ENCODE data around the gene ARID2. TPM values are rescaled to one million over a fixed set of nuclear protein-coding genes. Genes with fewer than 3 reads are reported as not detected.

Gene ARID2
- total and polyA plus RNA-seq, 2 donors (not counting 1 experiment from before 2014, with no cell fraction given) = 5.0 to 49.2 TPM

DNA sequence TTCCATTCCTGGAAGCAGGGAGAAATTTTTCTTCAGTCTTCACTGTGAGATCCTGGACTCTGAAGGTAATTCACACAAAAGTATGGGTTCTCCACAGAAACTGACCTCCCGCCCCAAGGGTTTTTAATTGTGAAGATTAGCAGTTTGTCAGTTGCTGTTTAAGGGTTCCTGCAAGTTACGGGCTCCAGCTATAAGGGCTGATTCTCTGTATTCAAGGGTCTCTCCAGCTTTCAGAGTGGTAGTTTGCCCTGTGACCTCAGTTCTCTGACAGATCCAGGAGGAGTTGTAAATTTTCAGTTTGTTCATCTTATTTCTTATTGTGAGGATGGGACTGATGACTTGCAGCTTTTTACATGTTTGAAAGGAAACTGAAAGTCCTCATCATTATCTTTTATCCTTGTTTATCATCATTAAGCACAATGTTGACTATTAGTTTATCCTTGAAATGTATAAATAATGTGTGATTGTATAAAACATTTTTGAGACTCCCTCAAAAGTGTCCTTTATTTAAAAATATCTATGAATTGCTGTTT, 149.9 kb downstream of the ARID2 start:
- no peaks in the 10 kb centered on the region for H3K9me3 Mint-ChIP-seq (ENCODE audit: insufficient read depth)
- Histone ChIP-seq H3K4me1 (ENCODE audit: control insufficient read depth in 2 of 2, insufficient read depth in 2 of 2, low read length in 2 of 2) (no peaks in the 10 kb centered on the region), H3K27me3 (replicated peaks in 1 of 4; ENCODE audit: control extremely low read depth in 1 of 4, control insufficient read depth in 3 of 4, insufficient read depth in 4 of 4, low read length in 3 of 4) (no peaks in the 10 kb centered on the region), H2AFZ (ENCODE audit: insufficient read depth, low read depth, low read length, poor library complexity, severe bottlenecking) (no peak overlapping the region), H3K4me3 (ENCODE audit: control extremely low read depth in 1 of 5, extremely low read depth in 1 of 5, insufficient read depth in 1 of 5, low read depth in 2 of 5, low read length in 4 of 5) (no peak overlapping the region), H3K27ac (ENCODE audit: low read length in 2 of 2) (no peak overlapping the region), H3K79me2 (ENCODE audit: control insufficient read depth, insufficient read depth, low read length) (no peaks in the 10 kb centered on the region), H3K4me2 (replicated peaks; ENCODE audit: low read depth, low read length, poor library complexity, severe bottlenecking) (no peak overlapping the region), H3K9me3 (ENCODE audit: control extremely low read depth in 1 of 3, control insufficient read depth in 2 of 3, insufficient read depth in 1 of 3, low read length in 2 of 3) (peaks cover 0 to 2% (median 0%) of the 10 kb centered on the region in 3 donors), H3K36me3 (replicated peaks in 1 of 2; ENCODE audit: control extremely low read depth in 1 of 2, control insufficient read depth in 1 of 2, extremely low read depth in 1 of 2, insufficient read depth in 2 of 2, low read length in 1 of 2) (peaks cover 20 to 34% of the 10 kb centered on the region in 2 experiments), H4K20me1 (ENCODE audit: control insufficient read depth, insufficient read depth, low read length, poor library complexity, severe bottlenecking) (no peaks in the 10 kb centered on the region), H3K9ac (ENCODE audit: low read length) (no peak overlapping the region)
- TF ChIP-seq, protein P1, sequence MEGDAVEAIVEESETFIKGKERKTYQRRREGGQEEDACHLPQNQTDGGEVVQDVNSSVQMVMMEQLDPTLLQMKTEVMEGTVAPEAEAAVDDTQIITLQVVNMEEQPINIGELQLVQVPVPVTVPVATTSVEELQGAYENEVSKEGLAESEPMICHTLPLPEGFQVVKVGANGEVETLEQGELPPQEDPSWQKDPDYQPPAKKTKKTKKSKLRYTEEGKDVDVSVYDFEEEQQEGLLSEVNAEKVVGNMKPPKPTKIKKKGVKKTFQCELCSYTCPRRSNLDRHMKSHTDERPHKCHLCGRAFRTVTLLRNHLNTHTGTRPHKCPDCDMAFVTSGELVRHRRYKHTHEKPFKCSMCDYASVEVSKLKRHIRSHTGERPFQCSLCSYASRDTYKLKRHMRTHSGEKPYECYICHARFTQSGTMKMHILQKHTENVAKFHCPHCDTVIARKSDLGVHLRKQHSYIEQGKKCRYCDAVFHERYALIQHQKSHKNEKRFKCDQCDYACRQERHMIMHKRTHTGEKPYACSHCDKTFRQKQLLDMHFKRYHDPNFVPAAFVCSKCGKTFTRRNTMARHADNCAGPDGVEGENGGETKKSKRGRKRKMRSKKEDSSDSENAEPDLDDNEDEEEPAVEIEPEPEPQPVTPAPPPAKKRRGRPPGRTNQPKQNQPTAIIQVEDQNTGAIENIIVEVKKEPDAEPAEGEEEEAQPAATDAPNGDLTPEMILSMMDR (IDR thresholded peaks at IDR 0.05) = no peak
- no peak for TF ChIP-seq EZH2 (IDR thresholded peaks at IDR 0.05; ENCODE audit: borderline replicate concordance, insufficient read depth, low read depth, low read length, poor library complexity, severe bottlenecking)
- H3K4me3 Mint-ChIP-seq = no peak overlapping the region
- ChIA-PET CTCF (no interaction called here), POLR2A (no interaction called here)
- H3K27me3 Mint-ChIP-seq = no peaks in the 10 kb centered on the region
- intact Hi-C loops (cut with micrococcal nuclease) = no loop called here
- H3K27ac Mint-ChIP-seq = no peak overlapping the region
- no peak for DNase-seq
- no peaks in the 10 kb centered on the region for H3K4me1 Mint-ChIP-seq
- WGBS (ENCODE audit: insufficient coverage) = 100% methylated on average over 1 of the region's 2 CpGs
- no peak for ATAC-seq (ENCODE audit: low read depth)

DNA sequence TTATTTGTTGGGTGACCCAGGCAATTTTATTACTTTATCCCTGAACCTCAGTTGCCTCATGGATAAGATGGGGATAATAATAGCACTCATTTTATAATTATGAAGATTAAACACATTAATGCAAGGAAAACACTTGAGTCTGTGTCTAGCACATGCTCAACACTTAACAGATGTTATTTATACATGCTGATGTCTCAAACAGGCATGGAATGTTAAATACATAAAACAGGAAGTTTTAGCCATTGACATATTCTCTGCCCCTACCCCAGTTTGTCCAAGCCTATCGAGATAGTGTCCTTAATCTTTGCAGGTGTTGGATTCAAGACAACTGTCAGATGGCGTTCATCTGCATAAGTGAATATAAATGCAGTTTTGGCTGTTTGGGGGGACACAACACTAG, 151.0 kb downstream of the ARID2 start:
- Mint-ChIP-seq H3K4me3 (no peak overlapping the region), H3K9me3 (ENCODE audit: insufficient read depth) (peaks cover 1% of the 10 kb centered on the region), H3K27ac (no peak overlapping the region), H3K27me3 (no peaks in the 10 kb centered on the region), H3K4me1 (no peaks in the 10 kb centered on the region)
- Histone ChIP-seq H3K9me3 (ENCODE audit: control extremely low read depth in 1 of 3, control insufficient read depth in 2 of 3, insufficient read depth in 1 of 3, low read length in 2 of 3) (peaks cover 0 to 9% (median 1%) of the 10 kb centered on the region in 3 donors), H3K9ac (ENCODE audit: low read length) (no peak overlapping the region), H4K20me1 (ENCODE audit: control insufficient read depth, insufficient read depth, low read length, poor library complexity, severe bottlenecking) (no peaks in the 10 kb centered on the region), H3K79me2 (ENCODE audit: control insufficient read depth, insufficient read depth, low read length) (no peaks in the 10 kb centered on the region), H3K4me1 (ENCODE audit: control insufficient read depth in 2 of 2, insufficient read depth in 2 of 2, low read length in 2 of 2) (no peaks in the 10 kb centered on the region), H3K27ac (ENCODE audit: low read length in 2 of 2) (no peak overlapping the region), H2AFZ (ENCODE audit: insufficient read depth, low read depth, low read length, poor library complexity, severe bottlenecking) (no peak overlapping the region), H3K27me3 (replicated peaks in 1 of 4; ENCODE audit: control extremely low read depth in 1 of 4, control insufficient read depth in 3 of 4, insufficient read depth in 4 of 4, low read length in 3 of 4) (no peaks in the 10 kb centered on the region), H3K4me2 (replicated peaks; ENCODE audit: low read depth, low read length, poor library complexity, severe bottlenecking) (no peak overlapping the region), H3K36me3 (replicated peaks in 1 of 2; ENCODE audit: control extremely low read depth in 1 of 2, control insufficient read depth in 1 of 2, extremely low read depth in 1 of 2, insufficient read depth in 2 of 2, low read length in 1 of 2) (peaks cover 18 to 36% of the 10 kb centered on the region in 2 experiments), H3K4me3 (ENCODE audit: control extremely low read depth in 1 of 5, extremely low read depth in 1 of 5, insufficient read depth in 1 of 5, low read depth in 2 of 5, low read length in 4 of 5) (no peak overlapping the region)
- POLR2A ChIA-PET = no interaction called here
- ATAC-seq (ENCODE audit: low read depth) (no peak), DNase-seq (no peak)
- intact Hi-C loops (cut with micrococcal nuclease) = no loop called here
- CTCF ChIA-PET = no interaction called here
- TF ChIP-seq, protein P1 (IDR thresholded peaks at IDR 0.05) = no peak
- no CpG with 5 or more reads among the region's 2 CpGs for whole genome bisulfite sequencing (ENCODE audit: insufficient coverage)

Measured in B cell (primary cell).